GM18517 (cell line): ENCODE measurements around the gene SLC35F4.

ENCODE experiments used
- ATAC-seq: cut with Tn5 transposase; IDR thresholded peaks from one replicate; pipeline ENCODE4 v1.9.1; 2021; ENCODE audit warnings: mild to moderate bottlenecking, moderate library complexity; ENCODE audit not compliant: unreplicated experiment

The SLC35F4 gene

GRCh38 chr14:57549765-57550420, 316.0 kb downstream of the SLC35F4 start:
- no peak for ATAC-seq

GRCh38 chr14:57549016-57549564, 316.8 kb downstream of the SLC35F4 start:
- ATAC-seq, result no peak

- ATAC-seq, result no peak
These were observed 318.8 kb downstream of the SLC35F4 start for GRCh38 chr14:57547131-57547530.

GRCh38 chr14:57533214-57533613, 332.7 kb downstream of the SLC35F4 start:
- no peak for ATAC-seq

GRCh38 chr14:57530571-57530970, 335.3 kb downstream of the SLC35F4 start:
- ATAC-seq, result no peak

GRCh38 chr14:57526942-57527341, 338.9 kb downstream of the SLC35F4 start:
- ATAC-seq, result no peak

- ATAC-seq, result no peak
These were observed 346.8 kb downstream of the SLC35F4 start for GRCh38 chr14:57519043-57519442.
